NCI-H1694 (cell line): ENCODE data around the gene RYR1.
A peak's percentile ranks its signal among the peaks of the same experiment; 100 is the strongest.
"Not testable (repeated sequence)": the region's sequence is repeated elsewhere in the genome, so short reads cannot be mapped to it uniquely, and the experiment has no call there.

Experiments
- DNase-seq: peaks from one replicate; lab custom pipeline; 2025; lab: John Stamatoyannopoulos, UW

Gene RYR1

GRCh38 chr19:38400361-38400760 is 33.1 kb upstream of the RYR1 start:
- no peak for DNase-seq

- no peak for DNase-seq
Observed at GRCh38 chr19:38401148-38401547, 32.3 kb upstream of the RYR1 start.

GRCh38 chr19:38402623-38402966 is 30.9 kb upstream of the RYR1 start:
- DNase-seq: no peak

- DNase-seq: peak; percentile 96
Observed at GRCh38 chr19:38402967-38403674, 30.4 kb upstream of the RYR1 start, which contains the start of gene FAM98C. TSS of gene FAM98C (plus strand) at chr19:38403093. CDS start at chr19:38403154, 61 bp downstream.

- DNase-seq: no peak
Observed at GRCh38 chr19:38404858-38405257, 28.6 kb upstream of the RYR1 start.

GRCh38 chr19:38405276-38405675 is 28.2 kb upstream of the RYR1 start:
- no peak for DNase-seq

GRCh38 chr19:38409631-38410133 is 23.8 kb upstream of the RYR1 start:
- no peak for DNase-seq

GRCh38 chr19:38410407-38410806 is 23.1 kb upstream of the RYR1 start:
- DNase-seq: not testable (repeated sequence)

GRCh38 chr19:38411041-38411712 is 22.3 kb upstream of the RYR1 start:
- DNase-seq: no peak

GRCh38 chr19:38411898-38412297 is 21.6 kb upstream of the RYR1 start:
- not testable (repeated sequence) for DNase-seq

GRCh38 chr19:38412491-38412890 is 21.0 kb upstream of the RYR1 start:
- DNase-seq: no peak

GRCh38 chr19:38412961-38413360 is 20.5 kb upstream of the RYR1 start:
- DNase-seq: no peak

- DNase-seq: no peak
Observed at GRCh38 chr19:38413416-38413815, 20.1 kb upstream of the RYR1 start.

- DNase-seq: no peak
Observed at GRCh38 chr19:38417146-38417543, 16.3 kb upstream of the RYR1 start.

GRCh38 chr19:38417544-38418506 is 15.7 kb upstream of the RYR1 start:
- DNase-seq: no peak

GRCh38 chr19:38420935-38421334 is 12.6 kb upstream of the RYR1 start:
- no peak for DNase-seq

- DNase-seq: no peak
Observed at GRCh38 chr19:38421856-38422255, 11.6 kb upstream of the RYR1 start.

GRCh38 chr19:38422438-38422837 is 11.1 kb upstream of the RYR1 start:
- no peak for DNase-seq

GRCh38 chr19:38424272-38424671 is 9.2 kb upstream of the RYR1 start:
- no peak for DNase-seq

- DNase-seq: no peak
Observed at GRCh38 chr19:38425222-38425809, 8.2 kb upstream of the RYR1 start.

- no peak for DNase-seq
Observed at GRCh38 chr19:38425810-38426466, 7.6 kb upstream of the RYR1 start, which contains the start of gene RASGRP4. TSS of gene RASGRP4 (minus strand) at chr19:38426219. CDS start at chr19:38426091, 128 bp downstream.
